ENCODE results near the gene ZNF474. TPM values are rescaled to one million over a fixed set of nuclear protein-coding genes. Genes with fewer than 3 reads are reported as not detected.

The ZNF474 gene
- total RNA-seq, 1 experiment from 2014 or later: not detected

DNA sequence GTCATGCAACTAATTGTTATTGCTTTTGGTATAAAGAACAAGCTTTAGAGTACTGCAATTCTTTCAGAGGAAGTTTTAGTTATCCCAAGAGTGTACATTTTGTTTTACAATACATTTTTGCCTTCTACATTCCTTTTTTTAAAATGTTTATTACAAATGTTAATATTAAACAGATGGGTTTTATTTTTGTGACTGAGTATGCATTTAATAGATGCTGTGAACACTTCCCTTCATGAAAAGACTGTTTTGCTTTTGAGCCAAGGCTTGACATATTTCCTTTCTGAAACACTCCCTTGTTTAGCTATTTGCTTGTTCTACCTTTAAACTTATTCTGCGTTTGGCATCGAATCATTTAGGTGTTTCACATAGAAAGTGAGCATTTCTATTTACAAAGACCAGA, 14.8 kb upstream of the ZNF474 start:
- ChIA-PET POLR2A (ENCODE audit: low non-redundant PET) (no interaction called here), CTCF (no interaction called here)
- TF ChIP-seq, protein P1, sequence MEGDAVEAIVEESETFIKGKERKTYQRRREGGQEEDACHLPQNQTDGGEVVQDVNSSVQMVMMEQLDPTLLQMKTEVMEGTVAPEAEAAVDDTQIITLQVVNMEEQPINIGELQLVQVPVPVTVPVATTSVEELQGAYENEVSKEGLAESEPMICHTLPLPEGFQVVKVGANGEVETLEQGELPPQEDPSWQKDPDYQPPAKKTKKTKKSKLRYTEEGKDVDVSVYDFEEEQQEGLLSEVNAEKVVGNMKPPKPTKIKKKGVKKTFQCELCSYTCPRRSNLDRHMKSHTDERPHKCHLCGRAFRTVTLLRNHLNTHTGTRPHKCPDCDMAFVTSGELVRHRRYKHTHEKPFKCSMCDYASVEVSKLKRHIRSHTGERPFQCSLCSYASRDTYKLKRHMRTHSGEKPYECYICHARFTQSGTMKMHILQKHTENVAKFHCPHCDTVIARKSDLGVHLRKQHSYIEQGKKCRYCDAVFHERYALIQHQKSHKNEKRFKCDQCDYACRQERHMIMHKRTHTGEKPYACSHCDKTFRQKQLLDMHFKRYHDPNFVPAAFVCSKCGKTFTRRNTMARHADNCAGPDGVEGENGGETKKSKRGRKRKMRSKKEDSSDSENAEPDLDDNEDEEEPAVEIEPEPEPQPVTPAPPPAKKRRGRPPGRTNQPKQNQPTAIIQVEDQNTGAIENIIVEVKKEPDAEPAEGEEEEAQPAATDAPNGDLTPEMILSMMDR (conservative IDR thresholded peaks at IDR 0.05; ENCODE audit: low read depth, low read length): no peak
- no peak for TF ChIP-seq EZH2 (IDR thresholded peaks at IDR 0.05; ENCODE audit: borderline replicate concordance, low read depth, low read length, poor library complexity, severe bottlenecking)

DNA sequence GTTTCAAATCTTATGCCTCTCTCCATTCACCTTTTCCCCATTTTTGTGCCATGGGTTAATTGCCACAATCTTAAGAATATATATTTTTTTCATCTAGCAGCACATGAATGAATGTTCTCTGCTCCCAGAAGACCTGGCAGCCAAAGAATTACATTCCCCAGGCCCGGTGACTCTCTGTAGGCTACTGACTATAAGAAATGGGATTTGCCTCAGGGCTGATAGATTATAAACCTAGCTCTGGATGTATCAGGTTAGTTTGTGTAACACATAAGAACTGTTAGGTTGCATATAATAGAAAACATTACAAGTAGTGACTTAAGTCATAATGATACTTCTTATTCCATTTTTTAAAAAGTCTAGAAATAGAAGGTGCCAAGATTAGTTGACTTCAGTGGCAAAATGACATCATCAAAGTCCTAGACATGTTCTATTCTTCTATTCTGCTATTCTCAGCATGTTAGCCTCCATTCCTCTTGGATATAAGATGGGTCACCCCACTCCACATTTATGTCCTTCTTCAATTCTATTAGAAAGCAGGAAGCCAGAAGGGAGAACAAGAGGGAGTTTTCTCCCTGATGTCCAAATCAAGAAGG, 10.9 kb upstream of the ZNF474 start:
- Histone ChIP-seq H3K36me3 (ENCODE audit: insufficient read depth, low read length, poor library complexity, severe bottlenecking) (no peaks in the 10 kb centered on the region), H3K27me3 (replicated peaks; ENCODE audit: insufficient read depth, low read depth, low read length, poor library complexity) (no peaks in the 10 kb centered on the region), H3K9me3 (ENCODE audit: low read depth, low read length, poor library complexity, severe bottlenecking) (no peaks in the 10 kb centered on the region), H3K4me3 (ENCODE audit: low read depth, low read length, poor library complexity, severe bottlenecking) (no peak overlapping the region), H3K27ac (ENCODE audit: low read depth, low read length, poor library complexity, severe bottlenecking) (no peak overlapping the region), H3K4me1 (ENCODE audit: insufficient read depth, low read length, poor library complexity, severe bottlenecking) (no peaks in the 10 kb centered on the region)
- DNase-seq (ENCODE audit: low spot score): no peak
- TF ChIP-seq EZH2 (IDR thresholded peaks at IDR 0.05; ENCODE audit: borderline replicate concordance, low read depth, low read length, poor library complexity, severe bottlenecking): no peak
- TF ChIP-seq, protein P1 (conservative IDR thresholded peaks at IDR 0.05; ENCODE audit: low read depth, low read length): no peak
- POLR2A ChIA-PET (ENCODE audit: low non-redundant PET): no interaction called here
- BruUV-seq (replicated peaks): no TSS peak
- CTCF ChIA-PET: no interaction called here
- intact Hi-C loops (cut with micrococcal nuclease; ENCODE audit: unreplicated experiment): no loop called here

More for the DNA sequence above, 14.8 kb upstream of the ZNF474 start:
- Histone ChIP-seq H3K4me1 (ENCODE audit: insufficient read depth, low read length, poor library complexity, severe bottlenecking) (no peaks in the 10 kb centered on the region), H3K27me3 (replicated peaks; ENCODE audit: insufficient read depth, low read depth, low read length, poor library complexity) (no peaks in the 10 kb centered on the region), H3K27ac (ENCODE audit: low read depth, low read length, poor library complexity, severe bottlenecking) (no peak overlapping the region), H3K4me3 (ENCODE audit: low read depth, low read length, poor library complexity, severe bottlenecking) (no peak overlapping the region), H3K9me3 (ENCODE audit: low read depth, low read length, poor library complexity, severe bottlenecking) (no peaks in the 10 kb centered on the region), H3K36me3 (ENCODE audit: insufficient read depth, low read length, poor library complexity, severe bottlenecking) (no peaks in the 10 kb centered on the region)
- intact Hi-C loops (cut with micrococcal nuclease; ENCODE audit: unreplicated experiment): no loop called here
- no TSS peak for BruUV-seq (replicated peaks)
- DNase-seq (ENCODE audit: low spot score): no peak

DNA sequence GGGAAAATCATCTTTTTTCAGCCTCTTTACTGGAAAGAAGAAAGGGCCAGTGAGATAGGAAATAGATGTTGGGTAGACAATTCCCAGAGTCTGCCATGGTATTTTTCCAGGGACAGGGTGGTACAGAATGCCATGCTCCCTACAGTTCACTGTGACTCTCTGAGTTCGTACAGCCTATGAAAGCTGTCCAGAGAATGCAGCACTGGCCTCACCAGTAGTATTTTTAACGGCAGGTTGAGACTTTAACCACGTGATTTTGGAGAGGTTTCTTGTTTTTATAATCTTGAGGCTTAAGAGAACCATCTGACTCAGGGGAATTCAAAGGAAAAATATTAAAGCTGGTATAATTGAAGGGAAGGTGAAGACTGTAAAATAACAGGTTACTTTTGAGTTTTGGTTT, 10.1 kb upstream of the ZNF474 start:
- Histone ChIP-seq H3K36me3 (ENCODE audit: insufficient read depth, low read length, poor library complexity, severe bottlenecking) (no peaks in the 10 kb centered on the region), H3K4me3 (ENCODE audit: low read depth, low read length, poor library complexity, severe bottlenecking) (no peak overlapping the region), H3K27ac (ENCODE audit: low read depth, low read length, poor library complexity, severe bottlenecking) (no peak overlapping the region), H3K4me1 (ENCODE audit: insufficient read depth, low read length, poor library complexity, severe bottlenecking) (no peaks in the 10 kb centered on the region), H3K27me3 (replicated peaks; ENCODE audit: insufficient read depth, low read depth, low read length, poor library complexity) (no peaks in the 10 kb centered on the region), H3K9me3 (ENCODE audit: low read depth, low read length, poor library complexity, severe bottlenecking) (no peaks in the 10 kb centered on the region)
- TF ChIP-seq, protein P1 (conservative IDR thresholded peaks at IDR 0.05; ENCODE audit: low read depth, low read length): no peak
- no peak for TF ChIP-seq EZH2 (IDR thresholded peaks at IDR 0.05; ENCODE audit: borderline replicate concordance, low read depth, low read length, poor library complexity, severe bottlenecking)
- ChIA-PET CTCF (no interaction called here), POLR2A (ENCODE audit: low non-redundant PET) (no interaction called here)
- BruUV-seq (replicated peaks): no TSS peak
- DNase-seq (ENCODE audit: low spot score): no peak
- intact Hi-C loops (cut with micrococcal nuclease; ENCODE audit: unreplicated experiment): no loop called here

Data from A673 (cell line).